Activated naive CD4-positive, alpha-beta T cell treated with anti-CD3 and anti-CD28 coated beads for 36 hours (primary cell): Measurements from ENCODE around the gene TOX2. TPM values are rescaled to one million over a fixed set of nuclear protein-coding genes. Genes with fewer than 3 reads are reported as not detected.

ENCODE experiments used
- CTCF ChIA-PET: fragments of 350-600 bp; sonication (Branson Sonifier 250); formaldehyde crosslinking; loops from one replicate; lab custom pipeline; 2021; ENCODE audit warnings: antibody characterized with exemption; lab: Charles Lee
- DNase-seq: peaks from one replicate; pipeline ENCODE4 v3.0.0-alpha.2; 2020
- H3K27ac Mint-ChIP-seq: one replicate; pipeline ENCODE4 v1.8.0; 2021; ENCODE audit warnings: mild to moderate bottlenecking, mixed read lengths
- H3K27me3 Mint-ChIP-seq: one replicate; pipeline ENCODE4 v1.8.0; 2021; ENCODE audit warnings: low read depth, mixed read lengths
- H3K36me3 Mint-ChIP-seq: one replicate; pipeline ENCODE4 v1.8.0; 2021; ENCODE audit warnings: low read depth, mixed read lengths
- H3K4me1 Mint-ChIP-seq: one replicate; pipeline ENCODE4 v1.8.0; 2021; ENCODE audit warnings: low read depth, mixed read lengths
- H3K4me3 Mint-ChIP-seq: one replicate; pipeline ENCODE4 v1.8.0; 2021; ENCODE audit warnings: mild to moderate bottlenecking, moderate library complexity, mixed read lengths
- H3K9me3 Mint-ChIP-seq: one replicate; pipeline ENCODE4 v1.8.0; 2021; ENCODE audit warnings: mixed read lengths
- intact Hi-C: fragments of 100-400 bp; cut with micrococcal nuclease; formaldehyde crosslinking; loops from one replicate; pipeline ENCODE4 v1.15.1; 2023
- total RNA-seq, 2 experiments: library from RNA; stranded (reverse); gene quantifications; one replicate each; pipeline ENCODE4 v1.2.3, GENCODE V29; 2021

TOX2 gene
- total RNA-seq, 2 experiments from 2014 or later = 1.2 to 1.6 TPM

- CTCF ChIA-PET = no interaction called here
- H3K27ac Mint-ChIP-seq = no peak overlapping the region
- no peaks in the 10 kb centered on the region for H3K36me3 Mint-ChIP-seq
- intact Hi-C loops = no loop called here
- peaks cover 35% of the 10 kb centered on the region for H3K4me1 Mint-ChIP-seq
- no peak overlapping the region for H3K4me3 Mint-ChIP-seq
- H3K27me3 Mint-ChIP-seq = peaks cover 3% of the 10 kb centered on the region
- H3K9me3 Mint-ChIP-seq = no peaks in the 10 kb centered on the region
- no peak for DNase-seq
These were observed 115.2 kb downstream of the TOX2 start for GRCh38 chr20:44029848-44030230.

GRCh38 chr20:44030394-44030793 lies 115.7 kb downstream of the TOX2 start:
- H3K9me3 Mint-ChIP-seq = no peaks in the 10 kb centered on the region
- H3K4me3 Mint-ChIP-seq = no peak overlapping the region
- CTCF ChIA-PET = no interaction called here
- H3K27ac Mint-ChIP-seq = no peak overlapping the region
- intact Hi-C loops = no loop called here
- H3K4me1 Mint-ChIP-seq = peaks cover 41% of the 10 kb centered on the region
- peaks cover 3% of the 10 kb centered on the region for H3K27me3 Mint-ChIP-seq
- H3K36me3 Mint-ChIP-seq = no peaks in the 10 kb centered on the region
- no peak for DNase-seq

- DNase-seq = no peak
- intact Hi-C loops = no loop called here
- Mint-ChIP-seq H3K36me3 (no peaks in the 10 kb centered on the region), H3K4me3 (no peak overlapping the region), H3K27me3 (peaks cover 3% of the 10 kb centered on the region), H3K27ac (no peak overlapping the region), H3K4me1 (peaks cover 41% of the 10 kb centered on the region), H3K9me3 (no peaks in the 10 kb centered on the region)
- CTCF ChIA-PET = no interaction called here
These were observed 116.4 kb downstream of the TOX2 start for GRCh38 chr20:44031001-44031574.

DNA sequence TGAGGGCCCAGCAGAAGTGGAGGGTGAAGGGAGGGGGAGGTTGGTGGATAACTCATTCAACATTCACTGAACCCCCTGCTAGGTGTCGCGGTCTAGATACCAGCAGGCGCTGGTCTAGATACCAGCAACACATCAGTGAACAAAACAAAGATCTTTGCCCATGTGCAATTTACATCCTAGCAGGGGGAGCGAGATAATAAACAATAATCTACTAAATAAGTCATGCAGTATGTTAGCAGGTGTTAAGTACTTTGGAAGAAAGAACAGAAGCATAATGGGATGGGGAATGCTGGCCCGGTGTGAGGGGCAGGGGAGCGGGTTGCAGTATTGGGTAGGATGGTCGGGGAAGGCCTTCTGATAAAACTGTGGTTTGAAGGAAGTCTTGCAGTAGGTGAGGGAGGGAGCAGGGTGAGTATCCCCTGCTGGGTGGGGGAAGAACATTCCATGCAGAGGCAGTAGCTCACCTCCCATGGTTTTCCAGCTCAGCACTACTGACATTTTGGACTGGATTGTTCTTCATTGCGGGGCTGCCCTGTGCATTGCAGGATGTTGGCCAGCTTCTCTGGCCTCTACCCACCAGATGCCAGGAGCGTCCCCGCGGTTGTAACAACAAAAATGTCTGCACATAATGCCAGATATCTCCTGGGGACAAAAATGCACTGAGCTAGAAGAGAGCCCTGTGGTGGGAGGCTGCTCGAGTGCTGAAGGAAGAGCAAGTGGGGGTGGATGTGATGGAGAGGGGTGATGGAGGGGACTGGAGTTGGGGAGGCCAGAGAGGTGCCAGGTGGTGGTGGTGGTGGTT lies 117.3 kb downstream of the TOX2 start:
- Mint-ChIP-seq H3K4me1 (peaks cover 41% of the 10 kb centered on the region), H3K27ac (no peak overlapping the region), H3K36me3 (no peaks in the 10 kb centered on the region), H3K27me3 (peaks cover 3% of the 10 kb centered on the region), H3K9me3 (no peaks in the 10 kb centered on the region), H3K4me3 (no peak overlapping the region)
- no peak for DNase-seq
- CTCF ChIA-PET = interaction anchor here (0.5 kb wide), 1 partner anchor 473 kb away, joined by 4 read pairs; no protein-coding TSS in a partner anchor
- intact Hi-C loops = no loop called here

DNA sequence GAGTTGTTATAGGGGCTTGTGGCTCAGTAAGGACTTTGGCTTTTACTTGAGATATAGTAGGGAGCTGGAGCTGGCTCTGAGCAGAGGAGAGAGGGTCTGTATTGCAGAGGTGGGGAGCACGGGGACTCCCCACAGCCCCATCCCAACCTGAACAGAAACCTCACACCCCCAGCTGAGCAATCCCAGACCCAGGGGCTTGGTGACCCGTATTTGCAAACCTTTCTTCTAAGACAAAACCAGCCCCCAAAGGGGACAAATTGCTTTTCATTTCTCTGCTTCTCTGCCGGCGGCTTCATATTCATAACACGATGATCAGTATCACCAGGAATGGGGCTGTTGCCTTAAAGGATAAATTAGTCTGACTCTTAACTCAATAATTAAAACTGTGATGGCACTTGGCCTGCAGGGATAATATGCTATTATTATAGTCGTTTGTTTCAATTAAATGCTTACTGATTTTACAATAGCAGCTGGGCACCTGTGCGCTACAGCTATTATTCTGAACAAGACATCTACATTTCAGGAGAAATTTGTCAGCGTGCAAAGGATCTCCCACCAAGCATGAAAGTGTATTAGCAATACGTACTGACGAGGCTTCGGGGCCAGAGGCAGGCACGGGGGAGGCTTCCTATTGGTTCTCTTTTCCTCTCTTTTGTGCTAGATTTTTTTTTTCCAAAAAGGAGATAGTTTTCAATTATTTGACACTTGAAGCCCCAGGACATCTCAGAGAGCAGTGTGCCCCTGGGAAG lies 118.1 kb downstream of the TOX2 start:
- CTCF ChIA-PET = interaction anchor here (0.5 kb wide), 1 partner anchor 472 kb away, joined by 4 read pairs; no protein-coding TSS in a partner anchor
- no peak for DNase-seq
- no peaks in the 10 kb centered on the region for H3K36me3 Mint-ChIP-seq
- H3K4me3 Mint-ChIP-seq = no peak overlapping the region
- H3K27ac Mint-ChIP-seq = no peak overlapping the region
- intact Hi-C loops = no loop called here
- peaks cover 41% of the 10 kb centered on the region for H3K4me1 Mint-ChIP-seq
- no peaks in the 10 kb centered on the region for H3K9me3 Mint-ChIP-seq
- peaks cover 3% of the 10 kb centered on the region for H3K27me3 Mint-ChIP-seq

DNA sequence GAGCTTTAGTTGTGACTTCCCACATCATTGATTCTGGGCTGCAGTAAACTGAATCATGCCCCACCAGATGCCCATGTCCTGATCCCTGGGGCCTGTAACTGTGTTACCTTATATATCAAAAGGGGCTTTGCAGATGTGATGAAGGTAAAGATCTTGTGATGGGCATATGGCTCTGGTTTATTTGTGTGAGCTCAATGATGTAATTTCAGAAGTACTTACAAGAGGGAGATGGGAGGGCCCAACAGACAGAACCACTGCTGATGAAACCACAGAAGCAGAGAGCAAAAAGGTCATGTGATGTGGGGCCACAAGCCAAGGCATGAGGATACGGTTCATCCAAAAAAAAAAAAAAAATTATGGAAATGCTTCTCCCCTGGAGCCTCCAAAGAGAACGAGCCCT lies 118.7 kb downstream of the TOX2 start:
- Mint-ChIP-seq H3K9me3 (no peaks in the 10 kb centered on the region), H3K36me3 (no peaks in the 10 kb centered on the region), H3K27me3 (peaks cover 3% of the 10 kb centered on the region), H3K4me3 (no peak overlapping the region), H3K4me1 (peaks cover 36% of the 10 kb centered on the region), H3K27ac (no peak overlapping the region)
- no peak for DNase-seq
- intact Hi-C loops = no loop called here
- CTCF ChIA-PET = no interaction called here

DNA sequence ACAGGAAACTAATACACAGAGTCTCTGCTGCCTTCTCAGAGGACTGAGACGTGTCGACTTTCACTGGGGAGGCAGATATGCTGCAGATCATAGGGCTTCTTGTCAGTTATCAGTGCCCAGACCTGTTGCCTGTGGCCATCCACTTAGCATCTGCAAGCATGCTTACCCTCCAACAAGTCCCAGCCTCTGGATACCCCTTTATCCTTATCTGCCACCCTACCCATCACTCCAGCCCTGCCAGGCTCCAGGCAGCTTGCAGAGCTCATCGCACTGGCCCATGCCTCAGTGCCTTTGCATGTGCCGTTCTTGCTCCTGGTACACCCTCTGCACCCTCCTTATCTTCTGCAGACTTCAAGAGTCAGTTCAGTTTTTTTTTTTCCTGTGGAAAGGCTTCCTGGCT lies 119.2 kb downstream of the TOX2 start:
- no peak for DNase-seq
- CTCF ChIA-PET = no interaction called here
- H3K36me3 Mint-ChIP-seq = no peaks in the 10 kb centered on the region
- intact Hi-C loops = no loop called here
- H3K27me3 Mint-ChIP-seq = peaks cover 1% of the 10 kb centered on the region
- H3K4me1 Mint-ChIP-seq = peaks cover 31% of the 10 kb centered on the region
- no peak overlapping the region for H3K4me3 Mint-ChIP-seq
- H3K9me3 Mint-ChIP-seq = no peaks in the 10 kb centered on the region
- H3K27ac Mint-ChIP-seq = no peak overlapping the region

- Mint-ChIP-seq H3K4me3 (no peak overlapping the region), H3K36me3 (no peaks in the 10 kb centered on the region), H3K27ac (no peak overlapping the region), H3K9me3 (no peaks in the 10 kb centered on the region), H3K4me1 (peaks cover 25% of the 10 kb centered on the region), H3K27me3 (no peaks in the 10 kb centered on the region)
- no peak for DNase-seq
- intact Hi-C loops = no loop called here
- CTCF ChIA-PET = no interaction called here
These were observed 119.8 kb downstream of the TOX2 start for GRCh38 chr20:44034451-44034850.

- intact Hi-C loops = no loop called here
These were observed 120.4 kb downstream of the TOX2 start for GRCh38 chr20:44034965-44035635.

DNA sequence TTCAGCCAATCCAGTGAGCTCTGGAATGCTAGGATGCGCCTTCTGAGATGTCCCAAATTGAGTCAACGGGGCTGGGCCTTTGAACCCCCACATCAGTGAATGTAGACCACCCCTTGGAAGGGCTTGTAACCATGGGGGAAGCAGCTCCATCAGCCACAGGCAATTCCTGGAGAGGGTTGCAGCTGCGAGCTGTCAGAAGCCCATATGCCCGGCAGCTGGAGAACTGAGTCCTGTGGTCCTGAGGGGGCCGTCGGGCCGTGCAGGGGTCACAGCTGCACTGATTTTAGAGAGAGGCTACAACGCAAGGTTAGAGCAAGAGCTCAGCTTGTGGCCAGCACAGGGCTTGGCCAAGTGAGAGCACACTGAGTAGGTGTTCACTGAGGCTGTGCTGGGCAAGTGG lies 121.3 kb downstream of the TOX2 start:
- intact Hi-C loops = no loop called here
- no peak for DNase-seq
- Mint-ChIP-seq H3K36me3 (no peaks in the 10 kb centered on the region), H3K4me3 (no peak overlapping the region), H3K27ac (no peak overlapping the region), H3K4me1 (peaks cover 18% of the 10 kb centered on the region), H3K9me3 (no peaks in the 10 kb centered on the region), H3K27me3 (no peaks in the 10 kb centered on the region)
- CTCF ChIA-PET = no interaction called here

More at GRCh38 chr20:44034965-44035635, 120.4 kb downstream of the TOX2 start:
- H3K27me3 Mint-ChIP-seq = no peaks in the 10 kb centered on the region
- no peaks in the 10 kb centered on the region for H3K36me3 Mint-ChIP-seq
- no peak overlapping the region for H3K27ac Mint-ChIP-seq
- CTCF ChIA-PET = no interaction called here
- peaks cover 19% of the 10 kb centered on the region for H3K4me1 Mint-ChIP-seq
- H3K4me3 Mint-ChIP-seq = no peak overlapping the region
- no peaks in the 10 kb centered on the region for H3K9me3 Mint-ChIP-seq
- no peak for DNase-seq

GRCh38 chr20:44036441-44036840 lies 121.8 kb downstream of the TOX2 start:
- H3K36me3 Mint-ChIP-seq = no peaks in the 10 kb centered on the region
- intact Hi-C loops = no loop called here
- CTCF ChIA-PET = no interaction called here

DNA sequence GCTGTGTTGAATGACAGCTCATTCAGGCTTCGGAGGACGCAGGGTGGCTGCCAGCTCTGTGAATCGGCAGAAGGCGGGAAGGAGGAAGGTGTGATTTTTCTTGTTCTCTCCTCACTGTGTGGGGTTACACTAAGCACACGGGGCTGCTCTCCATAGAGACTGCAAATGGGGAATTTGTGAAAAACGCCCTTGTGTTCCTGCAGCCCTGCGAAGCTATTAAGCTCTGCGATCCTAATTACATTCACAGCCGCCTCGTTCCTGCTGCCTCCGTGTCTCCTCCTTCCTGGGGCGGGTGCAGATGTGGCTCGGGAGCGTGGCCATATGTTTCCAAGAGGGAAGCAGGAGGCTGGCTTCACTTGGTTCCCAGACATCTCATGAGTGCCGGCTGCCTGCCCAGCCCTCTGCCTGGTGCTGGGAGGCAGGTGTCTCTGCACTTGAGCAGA lies 124.0 kb downstream of the TOX2 start:
- intact Hi-C loops = no loop called here
- peaks cover 9% of the 10 kb centered on the region for H3K4me1 Mint-ChIP-seq
- H3K9me3 Mint-ChIP-seq = peaks cover 2% of the 10 kb centered on the region
- H3K36me3 Mint-ChIP-seq = no peaks in the 10 kb centered on the region
- no peak overlapping the region for H3K27ac Mint-ChIP-seq
- H3K27me3 Mint-ChIP-seq = no peaks in the 10 kb centered on the region
- H3K4me3 Mint-ChIP-seq = no peak overlapping the region
- CTCF ChIA-PET = no interaction called here
- DNase-seq = no peak

More at GRCh38 chr20:44036441-44036840, 121.8 kb downstream of the TOX2 start:
- Mint-ChIP-seq H3K27me3 (no peaks in the 10 kb centered on the region), H3K9me3 (no peaks in the 10 kb centered on the region), H3K4me1 (peaks cover 18% of the 10 kb centered on the region), H3K27ac (no peak overlapping the region), H3K4me3 (no peak overlapping the region)
- DNase-seq = no peak
